A549 (cell line): ENCODE data around the gene RIC1.

Experiments used
- BHLHE40 ChIP-seq: IDR thresholded peaks from 2 replicates; pipeline ENCODE4 v1.6.1; 2012; ENCODE audit warnings: low read depth, low read length, inconsistent platforms
- CBX8 ChIP-seq: fragments of 200-600 bp; sonication (generic); IDR thresholded peaks from 2 replicates; pipeline ENCODE4 v1.6.1; 2016
- CEBPB ChIP-seq, 2 experiments: fragments of >200 bp in 1 of 2; sonication (Bioruptor Twin) in 1 of 2; formaldehyde crosslinking in 1 of 2; IDR thresholded peaks; 2 replicates each; pipeline ENCODE4 v1.6.1; 2012 to 2016
- CTCF ChIP-seq: fragments of >200 bp; sonication (Bioruptor Twin); formaldehyde crosslinking; IDR thresholded peaks from 3 replicates; pipeline ENCODE4 v1.5.1; 2016
- NFE2L2 ChIP-seq: fragments of 150-350 bp; conservative IDR thresholded peaks from 2 replicates; pipeline ENCODE4 v1.6.1; 2014; ENCODE audit warnings: low read length
- PHF8 ChIP-seq: fragments of 200-600 bp; sonication (generic); IDR thresholded peaks from 2 replicates; pipeline ENCODE4 v1.6.1; 2016; ENCODE audit warnings: low read depth, mild to moderate bottlenecking, antibody characterized with exemption, moderate library complexity, borderline replicate concordance
- POLR2A ChIP-seq: IDR thresholded peaks from 2 replicates; pipeline ENCODE4 v1.6.1; 2012; ENCODE audit warnings: mild to moderate bottlenecking, low read length
- RAD21 ChIP-seq, 2 experiments: fragments of >200 bp in 1 of 2; sonication (Bioruptor Twin) in 1 of 2; formaldehyde crosslinking in 1 of 2; IDR thresholded peaks in 1 of 2; conservative IDR thresholded peaks in 1 of 2; 2 replicates in 1 of 2; 3 replicates in 1 of 2; pipeline ENCODE4 v1.6.1; 2012 to 2018; ENCODE audit warnings: inconsistent platforms in 1 of 2
- RFX5 ChIP-seq: fragments of 450-650 bp; IDR thresholded peaks from 2 replicates; pipeline ENCODE4 v1.7.1; 2014; ENCODE audit warnings: antibody characterized with exemption, mild to moderate bottlenecking, moderate library complexity
- ZC3H11A ChIP-seq: fragments of 450-650 bp; IDR thresholded peaks from 2 replicates; pipeline ENCODE4 v1.6.1; 2014; ENCODE audit warnings: antibody characterized with exemption, mild to moderate bottlenecking
- ZFP36 ChIP-seq: fragments of 450-650 bp; IDR thresholded peaks from 2 replicates; pipeline ENCODE4 v1.6.1; 2014; ENCODE audit warnings: borderline replicate concordance; ENCODE audit not compliant: partially characterized antibody

- TF ChIP-seq RFX5 (no peak), ZFP36 (no peak), ZC3H11A (no peak), RAD21 (conservative IDR thresholded peaks at IDR 0.05 in 1 of 2, IDR thresholded peaks at IDR 0.05 in 1 of 2) (no peak), PHF8 (no peak), CTCF (no peak), BHLHE40 (no peak), POLR2A (no peak), NFE2L2 (no peak), CEBPB (IDR thresholded peaks at IDR 0.05) (no peak), CBX8 (no peak)
Measured at GRCh38 chr9:5715548-5716127, 86.7 kb downstream of the RIC1 start.
